WTC11 (cell line): ENCODE measurements around the gene SWI5. TPM values are rescaled to one million over a fixed set of nuclear protein-coding genes. Genes with fewer than 3 reads are reported as not detected.

Experiments
- ATAC-seq: fragments of 200-7000 bp; cut with Tn5 transposase; 2 replicates; pipeline ENCODE4 v1.10.0; 2021; ENCODE audit warnings: mild to moderate bottlenecking, moderate library complexity
- CTCF ChIA-PET: fragments of 300-600 bp; sonication (Branson Sonifier 250); formaldehyde crosslinking; loops from one replicate; lab custom pipeline; 2021; ENCODE audit warnings: antibody characterized with exemption; lab: Charles Lee
- POLR2A ChIA-PET: fragments of 350-600 bp; sonication (Branson Sonifier 250); formaldehyde crosslinking; loops from one replicate; lab custom pipeline; 2021; ENCODE audit warnings: antibody characterized with exemption; lab: Charles Lee
- DNase-seq: peaks from one replicate; pipeline ENCODE4 v3.0.0; 2021; ENCODE audit warnings: low spot score
- H3K27ac Mint-ChIP-seq: 2 replicates; pipeline ENCODE4 v1.8.0; 2021; ENCODE audit warnings: mixed read lengths
- H3K27me3 Mint-ChIP-seq: 2 replicates; pipeline ENCODE4 v1.8.0; 2021; ENCODE audit warnings: low read depth, mild to moderate bottlenecking, moderate library complexity, mixed read lengths
- H3K36me3 Mint-ChIP-seq: 2 replicates; pipeline ENCODE4 v1.8.0; 2021; ENCODE audit warnings: mixed read lengths
- H3K4me1 Mint-ChIP-seq: 2 replicates; pipeline ENCODE4 v1.8.0; 2022; ENCODE audit warnings: mixed read lengths
- H3K4me3 Mint-ChIP-seq: 2 replicates; pipeline ENCODE4 v1.8.0; 2021; ENCODE audit warnings: mild to moderate bottlenecking, moderate library complexity, mixed read lengths
- H3K9me3 Mint-ChIP-seq: 2 replicates; pipeline ENCODE4 v1.8.0; 2021; ENCODE audit warnings: mixed read lengths
- AFF4 ChIP-seq: sonication (generic); formaldehyde crosslinking; IDR thresholded peaks from 2 replicates; pipeline ENCODE4 v1.8.1; 2023; ENCODE audit warnings: mild to moderate bottlenecking, missing genetic modification reagents, borderline replicate concordance
- E2F1 ChIP-seq: sonication (generic); formaldehyde crosslinking; IDR thresholded peaks from 2 replicates; pipeline ENCODE4 v1.8.0; 2022; ENCODE audit warnings: mild to moderate bottlenecking, missing genetic modification reagents
- JUN ChIP-seq: sonication (generic); formaldehyde crosslinking; IDR thresholded peaks from 2 replicates; pipeline ENCODE4 v1.8.0; 2023; ENCODE audit warnings: mild to moderate bottlenecking, missing genetic modification reagents
- NFATC4 ChIP-seq: fragments of 250-450 bp; sonication (Bioruptor Pico); IDR thresholded peaks from 2 replicates; pipeline ENCODE4 v1.9.0; 2021; ENCODE audit warnings: mild to moderate bottlenecking
- PREB ChIP-seq: sonication (generic); formaldehyde crosslinking; IDR thresholded peaks from 2 replicates; pipeline ENCODE4 v1.8.1; 2022; ENCODE audit warnings: mild to moderate bottlenecking, missing genetic modification reagents, moderate library complexity, borderline replicate concordance
- ZBTB21 ChIP-seq: sonication (generic); formaldehyde crosslinking; IDR thresholded peaks from 2 replicates; pipeline ENCODE4 v1.8.1; 2023; ENCODE audit warnings: mild to moderate bottlenecking, missing genetic modification reagents, borderline replicate concordance
- ZNF232 ChIP-seq: sonication (generic); formaldehyde crosslinking; IDR thresholded peaks from 2 replicates; pipeline ENCODE4 v1.8.0; 2022; ENCODE audit warnings: mild to moderate bottlenecking, missing genetic modification reagents
- ZNF396 ChIP-seq: fragments of 250-450 bp; sonication (Bioruptor Pico); IDR thresholded peaks from 2 replicates; pipeline ENCODE4 v1.8.0; 2021; ENCODE audit warnings: mild to moderate bottlenecking, moderate library complexity, borderline replicate concordance
- ZNF423 ChIP-seq: fragments of 250-450 bp; sonication (Bioruptor Pico); IDR thresholded peaks from 2 replicates; pipeline ENCODE4 v2.1.2; 2022; ENCODE audit warnings: mild to moderate bottlenecking, moderate library complexity
- microRNA-seq: library from miRNA; unstranded; fragments of <30 nt; microRNA quantifications from one replicate; pipeline ENCODE4 v1.2.0, GENCODE V29; 2022; ENCODE audit warnings: borderline number of aligned reads
- total RNA-seq: library from RNA; stranded (reverse); gene quantifications from 3 replicates; pipeline ENCODE4 v1.2.3, GENCODE V29; 2021
- TF ChIP-seq, protein P1 (sequence below): sonication (generic); formaldehyde crosslinking; IDR thresholded peaks from 2 replicates; pipeline ENCODE4 v1.8.1; 2023; ENCODE audit warnings: mild to moderate bottlenecking, missing genetic modification reagents, moderate library complexity
- TF ChIP-seq, protein P2 (sequence below): sonication (generic); formaldehyde crosslinking; conservative IDR thresholded peaks from 2 replicates; pipeline ENCODE4 v1.8.1; 2022; ENCODE audit warnings: mild to moderate bottlenecking, missing genetic modification reagents
- TF ChIP-seq, protein P3 (sequence below): fragments of 250-450 bp; sonication (Bioruptor Pico); conservative IDR thresholded peaks from 2 replicates; pipeline ENCODE4 v1.9.0; 2021; ENCODE audit warnings: mild to moderate bottlenecking

The SWI5 gene
- total RNA-seq, 1 experiment from 2014 or later: 26.2 TPM

DNA sequence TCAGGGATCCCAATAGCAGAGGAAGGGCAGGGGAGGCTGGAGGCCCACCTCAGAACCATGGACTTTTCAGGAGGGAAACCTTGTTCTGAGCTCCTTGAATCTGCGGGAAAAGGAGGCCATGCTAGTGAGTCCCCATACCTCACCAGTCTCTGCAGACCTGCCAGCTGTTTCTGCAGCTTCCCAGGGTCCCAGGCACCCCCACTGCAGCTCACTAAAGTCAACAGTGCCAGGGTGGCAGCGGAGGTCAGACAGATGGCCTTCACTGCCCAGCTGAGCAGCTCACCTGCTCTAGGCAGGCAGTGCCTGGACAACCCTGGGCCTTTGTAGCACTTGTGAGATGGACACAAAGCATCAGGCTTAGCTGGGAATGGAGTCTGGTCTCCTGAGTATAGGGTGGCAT lies 59.8 kb downstream of the SWI5 start (continued):
- TF ChIP-seq, protein P1, sequence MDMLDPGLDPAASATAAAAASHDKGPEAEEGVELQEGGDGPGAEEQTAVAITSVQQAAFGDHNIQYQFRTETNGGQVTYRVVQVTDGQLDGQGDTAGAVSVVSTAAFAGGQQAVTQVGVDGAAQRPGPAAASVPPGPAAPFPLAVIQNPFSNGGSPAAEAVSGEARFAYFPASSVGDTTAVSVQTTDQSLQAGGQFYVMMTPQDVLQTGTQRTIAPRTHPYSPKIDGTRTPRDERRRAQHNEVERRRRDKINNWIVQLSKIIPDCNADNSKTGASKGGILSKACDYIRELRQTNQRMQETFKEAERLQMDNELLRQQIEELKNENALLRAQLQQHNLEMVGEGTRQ: no peak
- TF ChIP-seq, protein P2, sequence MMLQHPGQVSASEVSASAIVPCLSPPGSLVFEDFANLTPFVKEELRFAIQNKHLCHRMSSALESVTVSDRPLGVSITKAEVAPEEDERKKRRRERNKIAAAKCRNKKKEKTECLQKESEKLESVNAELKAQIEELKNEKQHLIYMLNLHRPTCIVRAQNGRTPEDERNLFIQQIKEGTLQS (CRISPR knock-in tag): no peak
- TF ChIP-seq JUN (CRISPR knock-in tag) (no peak), PREB (no peak), NFATC4 (CRISPR knock-in tag) (no peak), ZNF396 (no peak)
- TF ChIP-seq, protein P3, sequence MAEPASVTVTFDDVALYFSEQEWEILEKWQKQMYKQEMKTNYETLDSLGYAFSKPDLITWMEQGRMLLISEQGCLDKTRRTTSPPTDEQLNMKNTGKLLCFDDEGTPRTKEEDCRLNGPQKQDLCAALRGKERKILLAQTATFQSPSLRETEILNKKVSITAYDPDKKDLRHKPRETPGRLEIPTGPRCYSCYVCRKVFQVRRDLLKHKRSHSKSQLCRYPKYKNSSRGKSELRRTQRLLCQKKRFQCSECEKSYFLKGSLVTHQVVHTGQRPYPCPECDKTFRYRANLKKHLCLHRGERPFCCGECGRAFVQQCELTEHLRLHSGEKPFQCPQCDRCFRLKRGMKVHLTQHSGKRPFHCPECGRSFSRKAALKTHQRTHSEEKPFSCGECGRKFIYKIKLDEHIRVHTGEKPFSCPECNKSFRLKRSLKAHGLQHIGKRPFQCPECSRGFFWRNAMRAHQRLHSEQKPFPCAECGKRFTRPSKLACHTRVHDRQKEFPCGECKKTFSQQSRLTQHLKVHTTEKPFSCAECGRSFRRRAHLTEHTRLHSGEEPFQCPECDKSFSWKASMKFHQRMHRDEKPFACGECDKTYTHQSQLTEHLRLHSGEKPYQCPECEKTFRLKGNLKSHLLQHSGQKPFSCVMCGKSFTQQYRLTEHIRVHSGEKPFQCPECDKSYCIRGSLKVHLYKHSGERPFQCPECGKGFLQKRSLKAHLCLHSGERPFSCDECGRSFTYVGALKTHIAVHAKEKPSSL (CRISPR knock-in tag): no peak
- TF ChIP-seq, all 79 proteins: peak for 0

GRCh38 chr9:128337936-128338335 lies 61.9 kb downstream of the SWI5 start:
- Mint-ChIP-seq H3K9me3 (no peaks in the 10 kb centered on the region), H3K27me3 (no peaks in the 10 kb centered on the region), H3K27ac (0 out of 2 replicates have a peak overlapping the region, but pooled peaks have one; percentile 37), H3K36me3 (no peaks in the 10 kb centered on the region; the same call in 1 of the 2 replicates), H3K4me1 (peaks cover 5% of the 10 kb centered on the region; the same call in 1 of the 2 replicates), H3K4me3 (no peak overlapping the region)
- ChIA-PET CTCF (interaction anchor here (0.7 to 1.0 kb wide), 3 partner anchors 62 to 144 kb away, joined by 3 read pairs; partner anchors contain the start of genes GOLGA2 and SWI5), POLR2A (interaction anchor here (0.6 kb wide), 1 partner anchor 36 kb away, joined by 5 read pairs; no protein-coding TSS in a partner anchor)
- DNase-seq: no peak
- TF ChIP-seq ZNF232 (CRISPR knock-in tag) (no peak), AFF4 (no peak), E2F1 (CRISPR knock-in tag) (no peak), ZBTB21 (CRISPR knock-in tag) (no peak), ZNF423 (CRISPR knock-in tag) (no peak)
- ATAC-seq: no peak

Small RNAs within 50 kb of the gene (microRNA-seq; reads per million reads assigned to microRNA genes)
- 6.6 reads per million, percentile 19 among the genes with 10 or more reads in this experiment for gene MIR199B
- not detected for gene MIR3154

Other genes starting within 250 kb of the SWI5 start
- gene NAIF1, start 209.0 kb upstream of the SWI5 start, total RNA-seq: 11.9 to 13.4 TPM (median 12.4 TPM) in 3 replicates
- gene SLC25A25, start 208.0 kb upstream of the SWI5 start, total RNA-seq: 15.2 to 17.4 TPM (median 15.2 TPM) in 3 replicates
- 96.2 to 118 TPM (median 98.4 TPM) in 3 replicates for gene PTGES2, start 148.5 kb upstream of the SWI5 start, total RNA-seq
- 1.0 to 3.0 TPM (median 1.3 TPM) in 3 replicates for gene LCN2, start 126.8 kb upstream of the SWI5 start, total RNA-seq
- gene BBLN, start 116.0 kb upstream of the SWI5 start, total RNA-seq: 77.1 to 86.9 TPM (median 86.6 TPM) in 3 replicates
- 86.1 to 90.6 TPM (median 90.2 TPM) in 3 replicates for gene CIZ1, start 84.7 kb upstream of the SWI5 start, total RNA-seq
- gene DNM1, start 72.9 kb upstream of the SWI5 start, total RNA-seq: 79.0 to 105 TPM (median 92.4 TPM) in 3 replicates
- gene GOLGA2, start 269 bp upstream of the SWI5 start, total RNA-seq: 54.7 to 66.3 TPM (median 58.8 TPM) in 3 replicates
- 33.1 to 35.0 TPM (median 33.2 TPM) in 3 replicates for gene TRUB2, start 46.2 kb downstream of the SWI5 start, total RNA-seq
- gene COQ4, start 46.6 kb downstream of the SWI5 start, total RNA-seq: 31.3 to 45.3 TPM (median 33.6 TPM) in 3 replicates
- gene SLC27A4, start 64.3 kb downstream of the SWI5 start, total RNA-seq: 20.8 to 23.8 TPM (median 21.2 TPM) in 3 replicates
- 52.0 to 67.9 TPM (median 54.3 TPM) in 3 replicates for gene URM1, start 95.1 kb downstream of the SWI5 start, total RNA-seq
- 13.7 to 15.9 TPM (median 15.2 TPM) in 3 replicates for gene CERCAM, start 144.6 kb downstream of the SWI5 start, total RNA-seq
- 29.3 to 31.9 TPM (median 29.9 TPM) in 3 replicates for gene ODF2, start 179.7 kb downstream of the SWI5 start, total RNA-seq
- gene GLE1, start 228.4 kb downstream of the SWI5 start, total RNA-seq: 19.0 to 19.7 TPM (median 19.3 TPM) in 3 replicates